Measurements from ENCODE around the gene PDLIM5.
"Not testable (repeated sequence)": the region's sequence is repeated elsewhere in the genome, so short reads cannot be mapped to it uniquely, and the experiment has no call there.

DNA sequence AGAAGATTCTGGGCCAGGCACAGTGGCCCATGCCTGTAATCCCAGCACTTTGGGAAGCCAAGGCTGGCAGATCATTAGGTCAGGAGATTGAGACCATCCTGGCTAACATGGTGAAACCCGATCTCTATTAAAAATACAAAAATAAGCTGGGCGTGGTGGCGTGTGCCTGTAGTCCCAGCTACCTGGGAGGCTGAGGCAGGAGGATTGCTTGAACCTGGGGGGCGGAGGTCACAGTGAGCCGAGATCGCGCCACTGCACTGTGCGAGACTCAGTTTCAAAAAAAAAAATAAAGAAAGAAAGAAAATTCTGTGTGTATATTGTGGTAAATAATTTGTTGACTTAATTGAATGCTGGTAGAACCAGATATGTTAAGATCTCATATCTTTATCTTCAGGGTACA is 177.3 kb downstream of the PDLIM5 start:
- not testable (repeated sequence) for TF ChIP-seq EP300 (IDR thresholded peaks at IDR 0.05)
- TF ChIP-seq, protein P1, sequence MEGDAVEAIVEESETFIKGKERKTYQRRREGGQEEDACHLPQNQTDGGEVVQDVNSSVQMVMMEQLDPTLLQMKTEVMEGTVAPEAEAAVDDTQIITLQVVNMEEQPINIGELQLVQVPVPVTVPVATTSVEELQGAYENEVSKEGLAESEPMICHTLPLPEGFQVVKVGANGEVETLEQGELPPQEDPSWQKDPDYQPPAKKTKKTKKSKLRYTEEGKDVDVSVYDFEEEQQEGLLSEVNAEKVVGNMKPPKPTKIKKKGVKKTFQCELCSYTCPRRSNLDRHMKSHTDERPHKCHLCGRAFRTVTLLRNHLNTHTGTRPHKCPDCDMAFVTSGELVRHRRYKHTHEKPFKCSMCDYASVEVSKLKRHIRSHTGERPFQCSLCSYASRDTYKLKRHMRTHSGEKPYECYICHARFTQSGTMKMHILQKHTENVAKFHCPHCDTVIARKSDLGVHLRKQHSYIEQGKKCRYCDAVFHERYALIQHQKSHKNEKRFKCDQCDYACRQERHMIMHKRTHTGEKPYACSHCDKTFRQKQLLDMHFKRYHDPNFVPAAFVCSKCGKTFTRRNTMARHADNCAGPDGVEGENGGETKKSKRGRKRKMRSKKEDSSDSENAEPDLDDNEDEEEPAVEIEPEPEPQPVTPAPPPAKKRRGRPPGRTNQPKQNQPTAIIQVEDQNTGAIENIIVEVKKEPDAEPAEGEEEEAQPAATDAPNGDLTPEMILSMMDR (IDR thresholded peaks at IDR 0.05): not testable (repeated sequence)

All from suprapubic skin (tissue), 3 donors.